GM19467 (cell line): ENCODE measurements around the gene FLT3LG.
"Not testable (repeated sequence)": the region's sequence is repeated elsewhere in the genome, so short reads cannot be mapped to it uniquely, and the experiment has no call there.

ENCODE experiments used
- ATAC-seq: cut with Tn5 transposase; IDR thresholded peaks from one replicate; pipeline ENCODE4 v1.9.1; 2021; ENCODE audit warnings: mild to moderate bottlenecking, moderate library complexity; ENCODE audit not compliant: unreplicated experiment

The FLT3LG gene

GRCh38 chr19:49461130-49461529 lies 12.9 kb upstream of the FLT3LG start:
- not testable (repeated sequence) for ATAC-seq

DNA sequence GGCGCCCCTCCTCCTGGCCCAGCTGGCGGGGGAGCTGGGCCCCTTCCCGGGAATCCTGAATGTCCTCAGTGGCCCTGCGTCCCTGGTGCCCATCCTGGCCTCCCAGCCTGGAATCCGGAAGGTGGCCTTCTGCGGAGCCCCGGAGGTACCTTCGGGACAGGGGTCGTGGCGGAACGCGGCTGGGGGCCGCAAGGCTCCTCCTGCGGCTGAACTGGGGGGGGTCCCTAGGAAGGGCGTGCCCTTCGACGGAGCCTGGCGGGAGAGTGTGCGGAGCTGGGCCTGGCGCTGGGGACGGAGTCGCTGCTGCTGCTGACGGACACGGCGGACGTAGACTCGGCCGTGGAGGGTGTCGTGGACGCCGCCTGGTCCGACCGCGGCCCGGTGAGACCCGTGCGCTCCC lies 12.4 kb upstream of the FLT3LG start:
- ATAC-seq = no peak

DNA sequence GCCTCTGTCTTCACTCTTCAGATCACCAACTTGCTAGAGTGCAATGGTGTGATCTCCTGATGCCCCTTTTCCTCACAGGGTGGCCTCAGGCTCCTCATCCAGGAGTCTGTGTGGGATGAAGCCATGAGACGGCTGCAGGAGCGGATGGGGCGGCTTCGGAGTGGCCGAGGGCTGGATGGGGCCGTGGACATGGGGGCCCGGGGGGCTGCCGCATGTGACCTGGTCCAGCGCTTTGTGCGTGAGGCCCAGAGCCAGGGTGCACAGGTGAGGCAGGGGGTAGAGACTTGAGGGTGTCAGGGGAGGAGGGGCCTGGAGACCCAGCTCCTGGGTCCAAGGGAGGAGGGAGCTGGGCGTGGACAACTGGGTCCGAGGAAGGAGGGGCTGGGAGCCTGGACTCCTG lies 11.5 kb upstream of the FLT3LG start:
- ATAC-seq = no peak

- no peak for ATAC-seq
Measured at GRCh38 chr19:49463960-49464740, 9.9 kb upstream of the FLT3LG start.

DNA sequence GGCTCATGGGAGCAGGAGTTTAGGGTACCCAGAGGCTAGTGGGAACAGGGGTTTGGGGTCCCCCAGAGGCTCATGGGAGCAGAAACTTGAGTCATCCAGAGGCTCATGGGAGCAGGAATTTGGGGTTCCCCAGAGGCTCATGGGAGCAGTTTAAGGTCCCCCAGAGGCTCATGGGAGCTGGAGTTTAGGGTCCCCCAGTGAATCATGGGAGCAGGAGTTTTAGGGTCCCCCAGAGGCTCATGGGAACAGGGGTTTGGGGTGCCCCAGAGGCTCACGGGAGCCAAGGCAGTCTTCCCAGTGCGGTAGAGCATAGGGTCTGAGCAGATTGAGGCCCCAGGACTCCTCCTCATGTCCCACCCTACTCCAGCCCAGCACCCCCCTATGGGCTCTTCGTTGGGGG lies 8.6 kb upstream of the FLT3LG start:
- no peak for ATAC-seq

GRCh38 chr19:49468199-49468598 lies 5.8 kb upstream of the FLT3LG start:
- no peak for ATAC-seq

- peak; percentile 52 for ATAC-seq
Measured at GRCh38 chr19:49468746-49469447, 5.1 kb upstream of the FLT3LG start.

- ATAC-seq = peak; percentile 50
Measured at GRCh38 chr19:49469828-49470614, 4.0 kb upstream of the FLT3LG start.

DNA sequence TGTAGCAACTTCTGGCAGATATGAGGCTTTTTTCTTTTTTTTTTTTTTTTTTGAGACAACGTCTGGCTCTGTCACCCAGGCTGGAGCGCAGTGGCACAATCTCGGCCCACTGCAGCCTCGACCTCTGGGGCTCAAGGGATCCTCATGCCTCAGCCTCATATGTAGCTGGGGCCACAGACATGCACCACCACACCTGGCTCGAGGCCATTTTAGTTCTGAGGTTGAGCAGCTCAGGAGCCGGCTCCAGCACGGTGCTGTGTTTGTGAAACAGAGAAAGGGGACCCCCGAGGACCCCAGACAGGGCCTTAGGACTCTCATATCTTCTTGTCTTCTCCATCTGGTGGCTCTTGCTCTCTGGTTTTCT lies 3.4 kb upstream of the FLT3LG start:
- no peak for ATAC-seq

- no peak for ATAC-seq
Measured at GRCh38 chr19:49472936-49473335, 1.1 kb upstream of the FLT3LG start.

- not testable (repeated sequence) for ATAC-seq
Measured at GRCh38 chr19:49473501-49473867, 531 bp upstream of the FLT3LG start.

DNA sequence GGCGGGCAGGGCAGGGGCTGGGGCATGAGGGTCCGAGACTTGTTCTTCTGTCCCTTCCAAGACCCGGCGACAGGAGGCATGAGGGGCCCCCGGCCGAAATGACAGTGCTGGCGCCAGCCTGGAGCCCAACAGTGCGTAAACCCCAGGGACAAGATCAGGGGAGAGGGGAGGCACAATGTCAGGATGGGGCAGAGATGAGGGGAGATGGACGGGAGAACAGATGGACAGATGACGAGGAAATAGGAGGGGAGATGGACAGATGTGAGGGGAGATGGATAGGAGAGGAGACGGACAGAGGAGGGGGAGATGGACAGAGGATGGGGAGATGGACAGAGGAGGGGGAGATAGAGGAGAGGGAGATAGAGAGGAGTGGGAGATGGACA lies 518 bp downstream of the FLT3LG start:
- ATAC-seq = no peak

- ATAC-seq = no peak
Measured at GRCh38 chr19:49475191-49475917, 1.3 kb downstream of the FLT3LG start.

DNA sequence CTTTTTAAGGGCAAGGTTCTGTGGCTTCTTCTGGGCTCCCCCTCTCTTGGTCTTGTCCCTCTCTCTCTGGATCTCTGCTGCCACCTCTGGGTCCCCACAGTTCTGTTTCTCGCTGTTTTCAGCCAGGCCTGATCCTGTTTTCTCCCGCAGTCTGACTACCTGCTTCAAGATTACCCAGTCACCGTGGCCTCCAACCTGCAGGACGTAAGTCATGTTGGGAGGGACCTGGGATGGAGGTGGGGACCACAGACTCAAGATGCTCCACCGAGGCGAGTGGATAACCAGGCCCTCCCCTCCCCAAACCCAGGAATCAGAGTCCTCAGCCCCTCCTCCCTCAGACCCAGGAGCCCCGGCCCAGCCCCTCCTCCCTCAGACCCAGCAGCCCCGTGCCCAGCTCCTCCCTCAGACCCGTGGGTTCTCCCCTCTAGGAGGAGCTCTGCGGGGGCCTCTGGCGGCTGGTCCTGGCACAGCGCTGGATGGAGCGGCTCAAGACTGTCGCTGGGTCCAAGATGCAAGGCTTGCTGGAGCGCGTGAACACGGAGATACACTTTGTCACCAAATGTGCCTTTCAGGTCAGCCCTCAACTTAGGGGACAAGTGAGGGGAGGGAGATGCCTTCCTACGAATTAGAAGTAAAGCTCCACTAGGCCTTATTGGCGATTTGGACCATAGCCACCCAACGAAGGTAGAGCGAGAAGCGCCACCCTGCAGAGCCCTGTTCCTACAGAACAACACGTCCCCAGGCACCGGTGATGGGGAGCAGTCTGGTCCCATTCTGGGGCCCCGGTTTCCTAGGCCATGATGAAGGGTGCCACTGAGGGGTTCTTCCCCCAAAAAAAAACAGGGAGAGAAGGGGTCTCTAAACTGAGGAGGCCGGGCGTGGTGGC lies 2.2 kb downstream of the FLT3LG start:
- no peak for ATAC-seq

GRCh38 chr19:49479975-49480628 lies 6.1 kb downstream of the FLT3LG start:
- ATAC-seq = no peak

DNA sequence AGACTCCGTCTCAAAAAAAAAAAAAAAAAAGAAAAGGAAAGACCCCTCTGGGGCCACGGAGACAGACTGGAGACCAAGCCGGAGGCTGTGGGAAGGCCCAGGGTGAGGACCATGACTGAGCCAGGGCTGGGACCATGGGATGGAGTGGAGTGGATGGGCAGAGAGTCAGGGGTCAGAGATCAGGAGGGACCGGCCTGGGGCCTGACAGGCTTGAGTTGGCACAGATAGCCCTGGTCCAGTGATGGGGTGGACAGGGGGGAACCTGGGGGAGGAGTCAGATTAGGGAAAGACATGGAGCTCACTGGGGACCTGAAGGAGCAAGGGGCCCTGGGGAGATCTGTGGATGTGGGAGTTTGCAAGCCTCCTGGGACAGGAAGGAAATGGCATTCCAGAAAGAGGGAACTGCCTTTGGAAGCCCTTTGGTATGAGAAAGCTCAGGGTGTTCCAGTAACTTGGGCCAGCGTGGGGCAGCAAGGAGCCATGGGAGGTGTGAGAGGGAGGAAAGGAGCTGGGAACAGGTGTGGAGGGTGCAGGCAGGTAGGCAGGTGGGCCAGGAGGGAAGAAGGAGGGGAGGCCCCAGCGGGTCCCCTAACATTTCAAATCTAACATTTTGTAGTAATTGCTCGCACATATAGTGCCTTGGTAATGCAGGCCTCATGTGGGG lies 7.1 kb downstream of the FLT3LG start:
- ATAC-seq = no peak

- ATAC-seq = no peak
Measured at GRCh38 chr19:49486232-49486631, 12.2 kb downstream of the FLT3LG start.

- no peak for ATAC-seq
Measured at GRCh38 chr19:49486710-49487276, 12.8 kb downstream of the FLT3LG start.
